SK-N-DZ (cell line): Measurements from ENCODE around the gene SLIT2. TPM values are rescaled to one million over a fixed set of nuclear protein-coding genes. Genes with fewer than 3 reads are reported as not detected.

Experiments
- DNase-seq: peaks from one replicate; pipeline ENCODE4 v3.0.0-alpha.2; 2015; ENCODE audit warnings: low spot score
- polyA plus RNA-seq, 2 experiments: library from polyadenylated mRNA; depleted of rRNA; stranded (reverse); fragments of >200 nt; gene quantifications; 2 replicates each; pipeline ENCODE4 v1.2.3, GENCODE V29; 2014

Gene SLIT2
- polyA plus RNA-seq (2014; cell fraction: cytosol; rRNA removed) = 10.2 and 10.8 TPM in 2 replicates
- polyA plus RNA-seq (2014; cell fraction: nucleus; rRNA removed) = 9.5 and 10.2 TPM in 2 replicates

GRCh38 chr4:20251796-20252655 lies at the start of gene SLIT2:
Gene SLIT2, plus strand, starts transcription at chr4:20251905. Its CDS starts 1,911 bp downstream, at chr4:20253816.
- DNase-seq = peak; percentile 86

GRCh38 chr4:20203508-20203907 lies 48.2 kb upstream of the SLIT2 start:
- no peak for DNase-seq

- no peak for DNase-seq
These were observed 34.2 kb upstream of the SLIT2 start for GRCh38 chr4:20217521-20217920.

GRCh38 chr4:20217951-20218350 lies 33.8 kb upstream of the SLIT2 start:
- DNase-seq = no peak

- no peak for DNase-seq
These were observed 32.2 kb upstream of the SLIT2 start for GRCh38 chr4:20219521-20219920.

- no peak for DNase-seq
These were observed 13.7 kb upstream of the SLIT2 start for GRCh38 chr4:20237894-20238537.

- peak; percentile 68 for DNase-seq
These were observed 3.5 kb upstream of the SLIT2 start for GRCh38 chr4:20248155-20248558.

GRCh38 chr4:20249333-20249732 lies 2.4 kb upstream of the SLIT2 start:
- DNase-seq = peak; percentile 52

- DNase-seq = peak; percentile 72
These were observed 492 bp upstream of the SLIT2 start for GRCh38 chr4:20251031-20251795.

- DNase-seq = peak; percentile 69
These were observed 1.1 kb downstream of the SLIT2 start for GRCh38 chr4:20252656-20253282.

- peak; percentile 23 for DNase-seq
These were observed 1.6 kb downstream of the SLIT2 start for GRCh38 chr4:20253283-20253734.

- peak; percentile 39 for DNase-seq
These were observed 2.2 kb downstream of the SLIT2 start for GRCh38 chr4:20253735-20254409.

- peak; percentile 47 for DNase-seq
These were observed 3.0 kb downstream of the SLIT2 start for GRCh38 chr4:20254511-20255250.

GRCh38 chr4:20255251-20255586 lies 3.5 kb downstream of the SLIT2 start:
- no peak for DNase-seq

GRCh38 chr4:20255823-20256222 lies 4.1 kb downstream of the SLIT2 start:
- DNase-seq = no peak

- DNase-seq = no peak
These were observed 4.7 kb downstream of the SLIT2 start for GRCh38 chr4:20256381-20256881.

- DNase-seq = no peak
These were observed 8.0 kb downstream of the SLIT2 start for GRCh38 chr4:20259707-20260106.

- DNase-seq = no peak
These were observed 9.1 kb downstream of the SLIT2 start for GRCh38 chr4:20260821-20261220.

GRCh38 chr4:20262221-20262620 lies 10.5 kb downstream of the SLIT2 start:
- DNase-seq = no peak

- DNase-seq = no peak
These were observed 13.0 kb downstream of the SLIT2 start for GRCh38 chr4:20264688-20265087.
